ENCODE data around the gene MCM8. TPM values are rescaled to one million over a fixed set of nuclear protein-coding genes. Genes with fewer than 3 reads are reported as not detected.

MCM8 gene
- total and polyA plus RNA-seq, 4 donors, result 0.49 to 11.0 (median 1.5) TPM

DNA sequence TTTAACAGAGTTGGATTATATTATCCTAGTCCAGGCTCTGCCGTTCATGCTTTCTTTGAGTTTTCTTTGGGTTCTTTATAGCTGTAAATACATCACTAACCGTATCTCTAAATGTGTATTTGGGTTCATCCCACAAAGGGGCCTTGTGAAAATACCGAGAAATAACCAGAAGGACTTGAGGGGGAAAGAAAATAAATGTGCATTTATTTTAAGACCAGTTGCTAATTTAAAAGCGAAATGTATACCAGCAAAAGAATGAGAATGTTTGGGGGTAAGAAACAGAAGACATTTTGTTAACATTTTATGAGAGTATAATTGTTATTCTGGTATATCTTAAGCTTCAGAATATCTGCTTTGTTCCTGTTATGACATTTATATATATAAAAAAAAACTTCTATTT is 64.5 kb downstream of the MCM8 start:
- DNase-seq (ENCODE audit: low spot score), result no peak
- Histone ChIP-seq H3K27me3 (ENCODE audit: control insufficient read depth in 4 of 4, insufficient read depth in 4 of 4, low read length in 3 of 4) (no peaks in the 10 kb centered on the region), H3K9me3 (ENCODE audit: control insufficient read depth in 4 of 4, low read length in 3 of 4) (no peaks in the 10 kb centered on the region), H3K4me1 (ENCODE audit: control insufficient read depth in 4 of 4, insufficient read depth in 4 of 4, low read length in 3 of 4) (peaks cover 2 to 15% (median 9%) of the 10 kb centered on the region in 4 donors), H3K4me3 (ENCODE audit: low read depth in 1 of 3, low read length in 3 of 3) (no peak overlapping the region), H3K27ac (ENCODE audit: low read depth in 1 of 2, low read length in 2 of 2) (no peak overlapping the region), H3K9ac (ENCODE audit: low read depth in 1 of 2, low read length in 2 of 2) (no peak overlapping the region), H3K36me3 (ENCODE audit: control insufficient read depth in 4 of 4, insufficient read depth in 3 of 4, low read depth in 1 of 4, low read length in 3 of 4) (peaks cover 13 to 38% (median 23%) of the 10 kb centered on the region in 4 donors)
- TF ChIP-seq MAX (IDR thresholded peaks at IDR 0.05) (no peak), CTCF (IDR thresholded peaks at IDR 0.05; ENCODE audit: low read depth, low read length, missing input control) (no peak), SP1 (IDR thresholded peaks at IDR 0.05) (no peak), FOXA2 (IDR thresholded peaks at IDR 0.05) (no peak)
- 93% methylated on average over 4 of the region's 4 CpGs for WGBS

- DNase-seq (ENCODE audit: low spot score), result no peak
- TF ChIP-seq RAD21 (IDR thresholded peaks at IDR 0.05) (no peak), HNF4G (IDR thresholded peaks at IDR 0.05) (no peak), YY1 (IDR thresholded peaks at IDR 0.05) (no peak), JUND (IDR thresholded peaks at IDR 0.05) (no peak), TAF1 (conservative IDR thresholded peaks at IDR 0.05) (no peak), CTCF (IDR thresholded peaks at IDR 0.05; ENCODE audit: low read depth, low read length, missing input control) (no peak), HNF4A (conservative IDR thresholded peaks at IDR 0.05) (no peak), NR2F2 (IDR thresholded peaks at IDR 0.05) (no peak), RXRA (IDR thresholded peaks at IDR 0.05) (no peak)
- peaks cover 2 to 5% (median 4%) of the 10 kb centered on the region in 4 donors for H3K4me1 ChIP-seq (ENCODE audit: control insufficient read depth in 4 of 4, insufficient read depth in 4 of 4, low read length in 3 of 4)
- H3K36me3 ChIP-seq (ENCODE audit: control insufficient read depth in 4 of 4, insufficient read depth in 3 of 4, low read depth in 1 of 4, low read length in 3 of 4), result peaks cover 8 to 21% (median 16%) of the 10 kb centered on the region in 4 donors
- H3K27me3 ChIP-seq (ENCODE audit: control insufficient read depth in 4 of 4, insufficient read depth in 4 of 4, low read length in 3 of 4), result no peaks in the 10 kb centered on the region
- no peak overlapping the region for H3K9ac ChIP-seq (ENCODE audit: low read depth in 1 of 2, low read length in 2 of 2)
- no peak overlapping the region for H3K4me3 ChIP-seq (ENCODE audit: low read depth in 1 of 3, low read length in 3 of 3)
- H3K9me3 ChIP-seq (ENCODE audit: control insufficient read depth in 4 of 4, low read length in 3 of 4), result no peaks in the 10 kb centered on the region
- no peak overlapping the region for H3K27ac ChIP-seq (ENCODE audit: low read depth in 1 of 2, low read length in 2 of 2)
Observed at GRCh38 chr20:6017467-6017866, 67.0 kb downstream of the MCM8 start.

- 97% methylated on average over 7 of the region's 7 CpGs for WGBS
- Histone ChIP-seq H3K9me3 (ENCODE audit: control insufficient read depth in 4 of 4, low read length in 3 of 4) (no peaks in the 10 kb centered on the region), H3K9ac (ENCODE audit: low read depth in 1 of 2, low read length in 2 of 2) (no peak overlapping the region)
- no peak for TF ChIP-seq FOXA1 (IDR thresholded peaks at IDR 0.05)
- TF ChIP-seq ZBTB33 (IDR thresholded peaks at IDR 0.05), result no peak
- TF ChIP-seq EGR1 (IDR thresholded peaks at IDR 0.05; ENCODE audit: low read depth in 2 of 2), result no peak
- no peak for TF ChIP-seq RAD21 (IDR thresholded peaks at IDR 0.05)
- TF ChIP-seq FOXA2 (IDR thresholded peaks at IDR 0.05), result no peak
- TF ChIP-seq HNF4A (conservative IDR thresholded peaks at IDR 0.05), result no peak
- no peak for TF ChIP-seq NR2F2 (IDR thresholded peaks at IDR 0.05)
- TF ChIP-seq RXRA (IDR thresholded peaks at IDR 0.05), result no peak
- no peak for TF ChIP-seq CTCF (IDR thresholded peaks at IDR 0.05; ENCODE audit: low read depth, low read length, missing input control)
- no peak for TF ChIP-seq TAF1 (conservative IDR thresholded peaks at IDR 0.05)
- no peak for TF ChIP-seq GABPA (IDR thresholded peaks at IDR 0.05 in 1 of 2, conservative IDR thresholded peaks at IDR 0.05 in 1 of 2)
- no peak for TF ChIP-seq MAX (IDR thresholded peaks at IDR 0.05)
- no peak for TF ChIP-seq JUND (IDR thresholded peaks at IDR 0.05)
- no peak for TF ChIP-seq HNF4G (IDR thresholded peaks at IDR 0.05)
- TF ChIP-seq YY1 (IDR thresholded peaks at IDR 0.05), result no peak
- TF ChIP-seq, protein P1, sequence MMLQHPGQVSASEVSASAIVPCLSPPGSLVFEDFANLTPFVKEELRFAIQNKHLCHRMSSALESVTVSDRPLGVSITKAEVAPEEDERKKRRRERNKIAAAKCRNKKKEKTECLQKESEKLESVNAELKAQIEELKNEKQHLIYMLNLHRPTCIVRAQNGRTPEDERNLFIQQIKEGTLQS (IDR thresholded peaks at IDR 0.05), result no peak
Observed at GRCh38 chr20:6017880-6018279, 67.4 kb downstream of the MCM8 start.

More at GRCh38 chr20:6017880-6018279, 67.4 kb downstream of the MCM8 start:
- H3K36me3 ChIP-seq (ENCODE audit: control insufficient read depth in 4 of 4, insufficient read depth in 3 of 4, low read depth in 1 of 4, low read length in 3 of 4), result peaks cover 8 to 19% (median 14%) of the 10 kb centered on the region in 4 donors
- H3K27me3 ChIP-seq (ENCODE audit: control insufficient read depth in 4 of 4, insufficient read depth in 4 of 4, low read length in 3 of 4), result no peaks in the 10 kb centered on the region
- H3K27ac ChIP-seq (ENCODE audit: low read depth in 1 of 2, low read length in 2 of 2), result no peak overlapping the region
- H3K4me3 ChIP-seq (ENCODE audit: low read depth in 1 of 3, low read length in 3 of 3), result no peak overlapping the region
- H3K4me1 ChIP-seq (ENCODE audit: control insufficient read depth in 4 of 4, insufficient read depth in 4 of 4, low read length in 3 of 4), result peaks cover 0 to 5% (median under 1%) of the 10 kb centered on the region in 4 donors
- DNase-seq (ENCODE audit: low spot score), result no peak

Measured in liver (tissue), 9 donors.